LNCAP (cell line): ENCODE measurements around the gene AADAC.

Experiments used
- TF ChIP-seq, protein P1 (sequence below): fragments of 450-650 bp; IDR thresholded peaks from 2 replicates; pipeline ENCODE4 v1.5.1; 2017; ENCODE audit warnings: mild to moderate bottlenecking

The AADAC gene

DNA sequence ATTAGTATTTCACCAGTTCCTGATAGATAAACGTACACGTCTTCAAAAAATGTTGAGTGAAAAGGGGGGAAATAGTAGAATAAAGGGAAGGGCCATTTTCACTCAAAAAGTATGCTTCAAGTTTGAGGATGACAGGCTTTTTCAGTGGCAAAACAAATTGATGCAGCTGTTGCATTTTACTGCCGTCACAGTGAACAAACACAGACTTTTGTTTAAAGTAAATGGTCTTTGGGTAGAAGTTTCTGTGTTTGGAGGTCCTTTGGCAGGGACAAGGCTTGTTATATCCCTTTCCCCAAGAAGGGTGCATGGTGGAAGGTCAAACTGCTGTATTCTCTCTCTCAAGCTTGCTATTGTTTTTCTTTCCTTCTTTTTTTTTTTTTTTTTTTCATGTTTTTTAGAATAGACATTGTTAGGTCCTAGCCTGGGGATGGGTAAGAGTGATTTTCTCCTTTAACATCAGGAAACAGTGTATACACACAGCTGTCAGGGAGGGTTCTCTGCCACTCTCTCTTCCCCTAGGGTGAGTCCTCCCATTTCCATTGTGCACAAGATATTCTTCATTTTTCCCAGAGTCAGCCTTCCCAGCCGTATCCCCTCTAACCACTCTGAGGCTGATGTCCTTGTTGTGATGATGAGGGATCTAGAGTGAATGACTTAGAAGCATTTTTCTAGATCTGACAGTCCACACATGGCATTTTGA lies 52.9 kb downstream of the AADAC start:
- TF ChIP-seq, protein P1, sequence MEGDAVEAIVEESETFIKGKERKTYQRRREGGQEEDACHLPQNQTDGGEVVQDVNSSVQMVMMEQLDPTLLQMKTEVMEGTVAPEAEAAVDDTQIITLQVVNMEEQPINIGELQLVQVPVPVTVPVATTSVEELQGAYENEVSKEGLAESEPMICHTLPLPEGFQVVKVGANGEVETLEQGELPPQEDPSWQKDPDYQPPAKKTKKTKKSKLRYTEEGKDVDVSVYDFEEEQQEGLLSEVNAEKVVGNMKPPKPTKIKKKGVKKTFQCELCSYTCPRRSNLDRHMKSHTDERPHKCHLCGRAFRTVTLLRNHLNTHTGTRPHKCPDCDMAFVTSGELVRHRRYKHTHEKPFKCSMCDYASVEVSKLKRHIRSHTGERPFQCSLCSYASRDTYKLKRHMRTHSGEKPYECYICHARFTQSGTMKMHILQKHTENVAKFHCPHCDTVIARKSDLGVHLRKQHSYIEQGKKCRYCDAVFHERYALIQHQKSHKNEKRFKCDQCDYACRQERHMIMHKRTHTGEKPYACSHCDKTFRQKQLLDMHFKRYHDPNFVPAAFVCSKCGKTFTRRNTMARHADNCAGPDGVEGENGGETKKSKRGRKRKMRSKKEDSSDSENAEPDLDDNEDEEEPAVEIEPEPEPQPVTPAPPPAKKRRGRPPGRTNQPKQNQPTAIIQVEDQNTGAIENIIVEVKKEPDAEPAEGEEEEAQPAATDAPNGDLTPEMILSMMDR = no peak

DNA sequence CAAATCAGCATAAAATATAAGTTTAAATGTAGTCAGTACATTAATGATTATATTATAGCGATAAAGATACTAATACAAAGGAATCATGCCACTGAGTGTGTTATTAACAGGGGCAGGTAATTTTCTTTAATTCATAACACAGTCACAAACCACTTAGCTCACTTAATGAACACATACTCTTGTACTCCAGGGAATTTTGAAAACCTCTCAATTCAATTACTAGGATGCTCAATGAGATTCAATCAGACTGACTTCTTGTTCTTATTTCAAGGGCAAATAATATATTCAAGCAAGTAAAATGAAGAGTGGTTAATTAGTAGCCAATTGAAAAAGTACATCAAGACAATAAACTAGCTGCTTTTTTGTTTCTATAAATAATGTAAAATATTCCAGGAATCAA lies 53.8 kb downstream of the AADAC start:
- TF ChIP-seq, protein P1 = no peak

DNA sequence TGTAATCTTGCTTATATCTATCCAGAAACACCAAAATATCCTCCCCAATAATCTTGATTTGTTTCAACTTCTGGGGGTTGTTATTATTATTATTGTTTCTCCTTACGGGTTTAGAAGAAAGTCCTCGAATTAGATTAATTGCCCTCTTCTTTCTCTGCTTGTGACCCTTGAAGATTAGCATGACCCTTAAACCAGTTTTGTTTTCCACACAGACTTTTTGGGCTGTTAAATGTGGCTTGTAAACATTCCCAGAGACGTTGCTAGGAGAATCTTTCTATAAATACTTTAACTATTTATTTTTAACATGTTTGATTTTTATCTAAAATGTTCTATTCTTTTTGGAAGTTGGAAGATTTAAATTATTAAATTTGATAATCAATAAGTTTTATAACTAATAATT lies 55.3 kb downstream of the AADAC start:
- TF ChIP-seq, protein P1 = no peak

- TF ChIP-seq, protein P1 = no peak
Observed at GRCh38 chr3:151871639-151872468, 57.9 kb downstream of the AADAC start.

- TF ChIP-seq, protein P1 = no peak
Observed at GRCh38 chr3:151873398-151873797, 59.5 kb downstream of the AADAC start, which contains the start of gene SUCNR1. SUCNR1 (plus strand) TSS chr3:151873643; CDS start chr3:151879893, 6,250 bp downstream.

DNA sequence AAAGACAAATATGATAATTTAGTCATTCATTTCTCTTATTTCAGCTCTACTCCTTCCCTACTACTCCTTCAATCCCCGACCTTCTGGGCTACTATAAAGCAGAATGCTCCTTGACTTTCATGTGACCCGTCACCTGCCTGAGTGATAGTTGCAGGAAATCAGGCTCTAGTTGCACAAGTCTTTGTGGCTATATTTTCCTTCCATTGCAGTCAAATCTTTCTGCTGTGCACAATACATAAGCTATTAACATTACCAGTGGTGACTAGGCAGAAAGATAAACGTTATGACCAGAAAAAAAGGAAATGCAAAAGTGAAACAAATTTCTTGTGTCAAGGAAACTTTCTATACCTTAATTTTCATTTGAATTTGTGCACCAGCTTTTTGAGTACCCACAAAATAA lies 61.8 kb downstream of the AADAC start:
- TF ChIP-seq, protein P1 = no peak

GRCh38 chr3:151877269-151877668 lies 63.4 kb downstream of the AADAC start:
- TF ChIP-seq, protein P1 = no peak
